GM12801 (cell line): ENCODE measurements around the gene TMEM204.

Experiments used
- CTCF ChIP-seq: IDR thresholded peaks from one replicate; pipeline ENCODE4 v1.5.1; 2011; ENCODE audit warnings: control low read depth; ENCODE audit not compliant: insufficient read length; ENCODE audit errors: extremely low read depth

The TMEM204 gene

GRCh38 chr16:1491327-1491726 is 42.1 kb upstream of the TMEM204 start:
- no peak for TF ChIP-seq CTCF

- no peak for TF ChIP-seq CTCF
Measured at GRCh38 chr16:1492082-1492922, 41.2 kb upstream of the TMEM204 start.

GRCh38 chr16:1492923-1493745 is 40.3 kb upstream of the TMEM204 start, which contains the start of gene TELO2:
Gene TELO2, plus strand, starts transcription at chr16:1493360. Its CDS starts 922 bp downstream, at chr16:1494282.
- TF ChIP-seq CTCF = no peak

- TF ChIP-seq CTCF = no peak
Measured at GRCh38 chr16:1493746-1494094, 39.7 kb upstream of the TMEM204 start.

GRCh38 chr16:1494129-1494640 is 39.3 kb upstream of the TMEM204 start:
- no peak for TF ChIP-seq CTCF

GRCh38 chr16:1494711-1495110 is 38.8 kb upstream of the TMEM204 start:
- no peak for TF ChIP-seq CTCF

- TF ChIP-seq CTCF = no peak
Measured at GRCh38 chr16:1495211-1495888, 38.1 kb upstream of the TMEM204 start.
